ENCODE results near the gene NPLOC4.

The NPLOC4 gene

DNA sequence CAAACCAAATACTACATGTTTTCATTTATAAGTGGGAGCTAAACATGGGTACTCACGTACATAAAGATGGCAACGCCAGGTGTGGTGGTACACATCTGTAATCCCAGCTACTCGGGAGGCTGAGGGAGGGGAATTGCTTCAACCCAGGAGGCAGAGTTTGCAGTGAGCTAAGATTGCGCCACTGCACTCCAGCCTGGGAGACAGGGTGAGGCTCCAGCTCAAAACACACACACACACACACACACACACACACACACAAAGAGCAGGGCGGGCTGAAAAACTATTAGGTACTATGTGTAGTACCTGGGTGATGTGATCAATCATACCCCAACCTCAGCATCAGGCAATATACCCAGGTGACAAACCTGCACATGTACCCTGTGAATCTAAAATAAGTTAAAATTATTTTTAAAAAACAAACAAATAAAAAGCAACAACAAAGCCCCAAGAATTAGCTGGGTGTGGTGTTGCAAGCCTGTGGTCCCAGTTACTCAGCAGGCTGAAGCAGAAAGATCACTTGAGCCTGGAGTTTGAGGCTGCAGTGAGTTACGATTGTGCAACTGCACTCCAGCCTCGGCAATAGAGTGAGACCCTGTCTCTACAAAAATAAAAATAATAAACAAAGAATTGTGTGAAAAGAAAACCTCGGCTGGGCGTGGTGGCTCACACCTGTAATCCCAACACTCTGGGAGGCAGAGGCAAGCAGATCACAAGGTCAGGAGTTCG, 72.9 kb downstream of the NPLOC4 start:
- TF ChIP-seq POLR2AphosphoS5 (IDR thresholded peaks at IDR 0.05; ENCODE audit: low read depth, low read length), result no peak
- no peak for TF ChIP-seq TAF1 (IDR thresholded peaks at IDR 0.05; ENCODE audit: borderline replicate concordance, insufficient read depth, low read length)
- no peak for TF ChIP-seq FOXP2 (optimal IDR thresholded peaks at IDR 0.05; ENCODE audit: borderline replicate concordance, extremely low read depth, extremely low read length, insufficient read depth)
- TF ChIP-seq, protein P1, sequence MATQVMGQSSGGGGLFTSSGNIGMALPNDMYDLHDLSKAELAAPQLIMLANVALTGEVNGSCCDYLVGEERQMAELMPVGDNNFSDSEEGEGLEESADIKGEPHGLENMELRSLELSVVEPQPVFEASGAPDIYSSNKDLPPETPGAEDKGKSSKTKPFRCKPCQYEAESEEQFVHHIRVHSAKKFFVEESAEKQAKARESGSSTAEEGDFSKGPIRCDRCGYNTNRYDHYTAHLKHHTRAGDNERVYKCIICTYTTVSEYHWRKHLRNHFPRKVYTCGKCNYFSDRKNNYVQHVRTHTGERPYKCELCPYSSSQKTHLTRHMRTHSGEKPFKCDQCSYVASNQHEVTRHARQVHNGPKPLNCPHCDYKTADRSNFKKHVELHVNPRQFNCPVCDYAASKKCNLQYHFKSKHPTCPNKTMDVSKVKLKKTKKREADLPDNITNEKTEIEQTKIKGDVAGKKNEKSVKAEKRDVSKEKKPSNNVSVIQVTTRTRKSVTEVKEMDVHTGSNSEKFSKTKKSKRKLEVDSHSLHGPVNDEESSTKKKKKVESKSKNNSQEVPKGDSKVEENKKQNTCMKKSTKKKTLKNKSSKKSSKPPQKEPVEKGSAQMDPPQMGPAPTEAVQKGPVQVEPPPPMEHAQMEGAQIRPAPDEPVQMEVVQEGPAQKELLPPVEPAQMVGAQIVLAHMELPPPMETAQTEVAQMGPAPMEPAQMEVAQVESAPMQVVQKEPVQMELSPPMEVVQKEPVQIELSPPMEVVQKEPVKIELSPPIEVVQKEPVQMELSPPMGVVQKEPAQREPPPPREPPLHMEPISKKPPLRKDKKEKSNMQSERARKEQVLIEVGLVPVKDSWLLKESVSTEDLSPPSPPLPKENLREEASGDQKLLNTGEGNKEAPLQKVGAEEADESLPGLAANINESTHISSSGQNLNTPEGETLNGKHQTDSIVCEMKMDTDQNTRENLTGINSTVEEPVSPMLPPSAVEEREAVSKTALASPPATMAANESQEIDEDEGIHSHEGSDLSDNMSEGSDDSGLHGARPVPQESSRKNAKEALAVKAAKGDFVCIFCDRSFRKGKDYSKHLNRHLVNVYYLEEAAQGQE (IDR thresholded peaks at IDR 0.05; ENCODE audit: insufficient read depth in 1 of 2, low read depth in 2 of 2, low read length in 2 of 2), result no peak
- TF ChIP-seq SIN3A (IDR thresholded peaks at IDR 0.05; ENCODE audit: borderline replicate concordance, insufficient read depth, low read length), result no peak

DNA sequence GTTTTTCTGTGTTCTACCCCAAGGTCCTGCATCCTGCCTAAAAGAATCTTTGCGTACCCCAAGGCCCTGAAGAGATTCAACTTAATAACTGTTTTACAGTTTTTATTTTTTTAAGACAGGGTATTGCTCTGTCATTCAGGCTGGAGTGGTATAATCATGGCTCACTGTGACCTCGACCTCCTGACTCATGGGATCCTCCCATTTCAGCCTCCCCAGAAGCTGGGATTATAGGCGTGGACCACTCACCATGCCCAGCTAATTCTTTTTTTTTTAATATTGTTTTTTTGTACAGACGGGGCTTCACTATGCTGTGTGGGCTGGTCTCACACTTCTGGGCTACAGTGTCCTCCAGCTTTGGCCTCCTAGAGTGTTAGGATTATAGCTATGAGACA, 75.4 kb downstream of the NPLOC4 start:
- TF ChIP-seq FOXP2 (optimal IDR thresholded peaks at IDR 0.05; ENCODE audit: borderline replicate concordance, extremely low read depth, extremely low read length, insufficient read depth) (no peak), TAF1 (IDR thresholded peaks at IDR 0.05; ENCODE audit: borderline replicate concordance, insufficient read depth, low read length) (no peak), POLR2AphosphoS5 (IDR thresholded peaks at IDR 0.05; ENCODE audit: low read depth, low read length) (no peak), SIN3A (IDR thresholded peaks at IDR 0.05; ENCODE audit: borderline replicate concordance, insufficient read depth, low read length) (no peak)
- TF ChIP-seq, protein P1 (IDR thresholded peaks at IDR 0.05; ENCODE audit: insufficient read depth in 1 of 2, low read depth in 2 of 2, low read length in 2 of 2), result no peak

DNA sequence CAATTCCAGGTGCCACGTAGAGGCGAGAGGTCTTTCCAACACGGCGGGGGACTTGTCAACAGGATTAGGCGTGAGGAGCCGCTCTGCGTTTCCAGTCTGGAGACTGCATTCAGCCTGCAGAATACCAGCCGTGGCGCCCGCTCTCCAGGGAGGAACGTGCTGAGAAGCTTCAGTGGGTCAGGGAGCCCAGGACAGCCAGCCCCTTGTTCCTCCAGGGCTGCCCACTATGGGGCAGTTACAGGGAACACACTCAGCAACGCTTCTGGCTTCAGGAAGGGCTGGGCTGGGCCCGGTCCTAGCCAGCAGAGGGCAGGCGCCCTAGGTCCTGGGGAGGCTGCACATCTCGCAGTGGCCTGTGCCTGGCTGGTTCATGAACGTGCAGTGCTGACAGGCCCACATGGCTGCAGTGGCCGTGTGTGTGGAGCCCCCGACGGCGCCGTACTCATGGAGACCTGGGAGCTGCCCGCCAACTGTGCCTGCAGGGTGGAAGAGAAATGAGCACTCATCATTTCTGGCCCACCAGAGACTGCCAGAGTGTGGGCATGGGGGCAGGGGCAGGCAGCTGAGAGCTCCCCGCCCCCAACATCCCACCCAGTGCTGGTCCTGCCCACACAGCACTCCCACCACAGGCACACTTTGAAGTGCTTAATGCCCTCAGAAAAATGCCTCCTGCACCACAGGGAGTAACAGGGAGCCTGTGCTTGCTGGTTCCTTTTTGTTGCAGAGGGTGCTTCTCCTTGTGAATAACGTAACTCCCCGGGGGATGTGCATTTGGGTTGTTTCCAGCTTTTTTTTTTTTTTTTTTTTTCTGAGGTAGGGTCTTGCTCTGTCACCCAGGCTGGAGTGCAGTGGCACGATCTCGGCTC, 77.7 kb downstream of the NPLOC4 start:
- no peak for TF ChIP-seq POLR2AphosphoS5 (IDR thresholded peaks at IDR 0.05; ENCODE audit: low read depth, low read length)

DNA sequence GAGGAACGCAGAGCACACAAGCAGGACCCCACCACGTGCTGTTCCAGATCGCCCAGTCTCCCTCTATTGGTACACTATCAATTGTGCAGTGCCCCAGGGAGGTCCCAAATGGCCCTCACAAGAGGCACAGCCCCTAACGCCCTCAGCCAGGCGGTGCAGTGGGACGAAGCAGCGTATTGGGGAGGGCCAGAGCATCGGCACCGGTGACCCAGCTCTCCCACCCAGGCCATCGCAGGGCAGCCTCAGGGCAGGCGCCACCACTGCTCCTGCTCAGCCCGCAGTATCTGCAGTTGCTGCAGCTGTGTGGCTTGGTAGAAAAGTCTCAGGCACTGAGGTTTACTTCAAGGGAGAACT, 78.8 kb downstream of the NPLOC4 start:
- TF ChIP-seq, protein P1 (IDR thresholded peaks at IDR 0.05; ENCODE audit: insufficient read depth in 1 of 2, low read depth in 2 of 2, low read length in 2 of 2), result no peak
- TF ChIP-seq FOXP2 (optimal IDR thresholded peaks at IDR 0.05; ENCODE audit: borderline replicate concordance, extremely low read depth, extremely low read length, insufficient read depth) (no peak), SIN3A (IDR thresholded peaks at IDR 0.05; ENCODE audit: borderline replicate concordance, insufficient read depth, low read length) (no peak), TAF1 (IDR thresholded peaks at IDR 0.05; ENCODE audit: borderline replicate concordance, insufficient read depth, low read length) (no peak), POLR2AphosphoS5 (IDR thresholded peaks at IDR 0.05; ENCODE audit: low read depth, low read length) (no peak)

DNA sequence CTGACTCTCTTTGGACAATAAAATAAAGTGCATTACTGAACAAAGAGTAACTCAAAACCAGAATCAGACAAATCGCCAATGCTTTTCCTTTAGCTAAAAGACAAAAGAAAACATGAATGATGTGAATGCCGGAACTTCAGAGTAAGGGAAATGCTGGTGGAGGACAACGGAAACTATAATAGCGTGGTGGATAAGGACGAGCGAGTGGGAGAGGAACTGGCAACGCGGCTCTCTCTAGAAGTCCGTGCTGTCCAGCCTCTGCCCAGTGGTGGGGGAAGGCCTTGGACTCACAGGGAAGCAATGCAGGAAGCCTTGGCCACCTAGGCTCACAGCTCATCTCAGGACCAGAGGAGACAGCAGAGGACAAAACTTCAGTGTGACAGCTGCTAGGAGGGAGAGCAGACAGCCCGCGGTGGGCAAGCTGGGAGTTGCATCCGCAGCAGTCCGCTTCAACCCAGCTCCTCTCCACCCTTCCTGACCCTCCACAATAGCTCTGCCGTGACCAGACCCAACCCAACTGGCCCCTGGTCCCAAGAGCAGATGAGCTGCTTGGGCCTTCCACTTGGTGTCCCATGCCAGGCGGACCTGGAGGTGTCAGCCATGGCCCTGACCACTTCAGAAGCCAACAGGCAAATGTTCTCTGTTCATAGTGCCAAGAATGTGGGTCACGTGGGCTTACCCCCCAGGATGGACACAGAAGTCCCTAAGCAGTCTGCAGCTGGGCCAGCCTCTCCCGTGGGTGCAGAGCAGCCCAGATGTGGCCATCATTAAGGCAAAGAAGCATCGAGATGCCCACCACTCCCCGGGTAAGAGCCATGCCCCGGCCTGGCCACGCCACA, 79.4 kb downstream of the NPLOC4 start:
- TF ChIP-seq TAF1 (IDR thresholded peaks at IDR 0.05; ENCODE audit: borderline replicate concordance, insufficient read depth, low read length) (no peak), POLR2AphosphoS5 (IDR thresholded peaks at IDR 0.05; ENCODE audit: low read depth, low read length) (no peak), FOXP2 (optimal IDR thresholded peaks at IDR 0.05; ENCODE audit: borderline replicate concordance, extremely low read depth, extremely low read length, insufficient read depth) (no peak), SIN3A (IDR thresholded peaks at IDR 0.05; ENCODE audit: borderline replicate concordance, insufficient read depth, low read length) (no peak)
- TF ChIP-seq, protein P1 (IDR thresholded peaks at IDR 0.05; ENCODE audit: insufficient read depth in 1 of 2, low read depth in 2 of 2, low read length in 2 of 2), result no peak
